ENCODE data around the gene TMEM87B.
"Not testable (repeated sequence)": the region's sequence is repeated elsewhere in the genome, so short reads cannot be mapped to it uniquely, and the experiment has no call there.

TMEM87B gene

GRCh38 chr2:112138159-112139032, 83.3 kb downstream of the TMEM87B start, which contains the start of gene FBLN7:
TSS of gene FBLN7 (plus strand) at chr2:112138385. CDS start at chr2:112138656, 271 bp downstream.
- DNase-seq (ENCODE audit: low read depth) = peak; percentile 11
- H3K4me3 ChIP-seq (ENCODE audit: low read depth, low read length) = peak within 1 kb of the TSS; percentile 55
- no peak for TF ChIP-seq CTCF (conservative IDR thresholded peaks at IDR 0.05; ENCODE audit: low read depth, low read length)

- DNase-seq (ENCODE audit: low read depth); H3K4me3 ChIP-seq (ENCODE audit: low read depth, low read length): not testable (repeated sequence)
Measured at GRCh38 chr2:112139033-112139614, 84.1 kb downstream of the TMEM87B start.

- not testable (repeated sequence) for H3K4me3 ChIP-seq (ENCODE audit: low read depth, low read length); DNase-seq (ENCODE audit: low read depth)
Measured at GRCh38 chr2:112139661-112140204, 84.7 kb downstream of the TMEM87B start.

GRCh38 chr2:112140205-112140802, 85.2 kb downstream of the TMEM87B start:
- TF ChIP-seq CTCF (conservative IDR thresholded peaks at IDR 0.05; ENCODE audit: low read depth, low read length) = no peak
- no peak for DNase-seq (ENCODE audit: low read depth)
- H3K4me3 ChIP-seq (ENCODE audit: low read depth, low read length) = no peak overlapping the region

- H3K4me3 ChIP-seq (ENCODE audit: low read depth, low read length) = no peak overlapping the region
- TF ChIP-seq CTCF (conservative IDR thresholded peaks at IDR 0.05; ENCODE audit: low read depth, low read length) = no peak
- no peak for DNase-seq (ENCODE audit: low read depth)
Measured at GRCh38 chr2:112140899-112141625, 86.0 kb downstream of the TMEM87B start.

GRCh38 chr2:112141626-112142007, 86.5 kb downstream of the TMEM87B start:
- no peak overlapping the region for H3K4me3 ChIP-seq (ENCODE audit: low read depth, low read length)
- no peak for TF ChIP-seq CTCF (conservative IDR thresholded peaks at IDR 0.05; ENCODE audit: low read depth, low read length)
- no peak for DNase-seq (ENCODE audit: low read depth)

- no peak for TF ChIP-seq CTCF (conservative IDR thresholded peaks at IDR 0.05; ENCODE audit: low read depth, low read length)
- DNase-seq (ENCODE audit: low read depth) = no peak
- H3K4me3 ChIP-seq (ENCODE audit: low read depth, low read length) = no peak overlapping the region
Measured at GRCh38 chr2:112142525-112143078, 87.5 kb downstream of the TMEM87B start.

Measured in choroid plexus epithelial cell (primary cell).